ENCODE measurements around the gene PRDX6.
"Not testable (repeated sequence)": the region's sequence is repeated elsewhere in the genome, so short reads cannot be mapped to it uniquely, and the experiment has no call there.

PRDX6 gene

DNA sequence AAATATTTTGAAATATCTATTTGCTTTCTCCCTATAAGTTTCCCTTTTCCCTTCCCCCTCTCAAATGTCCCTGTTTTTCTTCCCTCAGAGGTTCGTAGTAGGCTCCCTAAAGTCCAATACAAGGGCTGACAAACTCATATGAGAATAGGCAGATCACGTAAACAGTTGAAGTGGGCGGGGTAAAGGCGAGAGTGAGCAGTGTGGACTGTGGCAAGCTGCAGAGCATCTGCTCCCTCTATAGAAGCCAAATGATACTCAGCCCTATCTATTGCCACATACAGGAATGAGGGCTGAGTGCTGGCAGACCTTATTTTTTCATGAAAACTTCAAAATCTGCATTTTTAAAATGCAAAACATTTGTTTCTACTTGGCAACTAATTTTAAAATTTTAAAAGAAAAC is 26.3 kb downstream of the PRDX6 start:
- no peak for DNase-seq

DNA sequence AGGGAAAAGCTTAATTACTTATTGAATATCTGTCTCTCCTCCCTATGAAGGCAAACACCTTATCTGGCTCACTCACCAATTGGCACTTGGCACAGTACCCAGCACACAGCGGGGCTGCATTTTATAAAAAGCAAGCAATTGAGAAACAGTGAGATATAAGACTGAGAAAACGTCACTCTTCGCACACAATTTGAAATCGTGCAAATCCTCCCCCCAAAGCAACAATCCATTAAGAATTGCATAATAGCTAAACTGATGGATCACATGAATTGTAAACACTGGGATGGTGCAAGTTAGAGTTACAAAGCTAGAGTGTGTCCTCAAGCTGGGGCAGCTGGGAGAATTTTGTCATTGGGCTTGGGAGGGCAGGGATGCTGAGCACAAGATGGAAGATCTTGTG is 27.1 kb downstream of the PRDX6 start:
- no peak for DNase-seq

DNA sequence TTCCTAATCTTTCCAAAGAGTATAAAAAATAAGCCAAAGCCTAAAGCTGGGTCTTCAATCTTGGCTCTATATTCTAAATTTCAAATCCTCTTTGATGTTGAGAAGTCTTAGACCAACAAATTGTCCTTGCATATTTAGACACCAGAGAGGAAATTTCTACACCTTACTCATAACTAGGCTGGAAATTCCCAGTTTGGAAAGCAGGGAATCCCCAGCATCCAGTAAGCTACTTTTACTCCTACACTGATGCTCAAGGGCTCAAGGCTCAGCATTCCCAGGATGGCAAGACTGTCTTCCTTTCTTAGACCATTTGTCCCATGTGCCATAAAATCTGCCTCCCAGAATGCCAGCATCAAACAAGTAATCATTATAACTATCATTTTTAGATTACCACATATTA is 28.3 kb downstream of the PRDX6 start:
- no peak for DNase-seq

DNA sequence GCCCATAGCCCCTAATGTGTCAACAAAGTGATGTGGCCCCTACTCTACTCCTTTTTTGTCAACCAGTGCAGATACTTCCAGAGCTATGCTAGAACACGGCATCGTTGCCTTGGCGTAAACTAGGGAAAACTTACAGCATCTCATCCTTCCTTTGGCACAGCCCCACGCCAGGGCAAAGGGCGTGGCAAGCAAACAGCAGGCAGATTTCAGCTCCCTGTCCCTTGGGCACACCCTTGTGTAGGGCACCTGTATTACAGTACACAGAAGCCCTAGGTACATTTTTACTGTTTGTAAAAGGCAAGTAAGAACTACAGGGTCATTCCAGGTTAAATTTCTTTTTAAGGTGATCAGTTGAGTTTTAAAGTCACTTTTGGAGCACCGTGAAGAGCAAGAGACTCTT is 29.3 kb downstream of the PRDX6 start:
- DNase-seq: no peak

DNA sequence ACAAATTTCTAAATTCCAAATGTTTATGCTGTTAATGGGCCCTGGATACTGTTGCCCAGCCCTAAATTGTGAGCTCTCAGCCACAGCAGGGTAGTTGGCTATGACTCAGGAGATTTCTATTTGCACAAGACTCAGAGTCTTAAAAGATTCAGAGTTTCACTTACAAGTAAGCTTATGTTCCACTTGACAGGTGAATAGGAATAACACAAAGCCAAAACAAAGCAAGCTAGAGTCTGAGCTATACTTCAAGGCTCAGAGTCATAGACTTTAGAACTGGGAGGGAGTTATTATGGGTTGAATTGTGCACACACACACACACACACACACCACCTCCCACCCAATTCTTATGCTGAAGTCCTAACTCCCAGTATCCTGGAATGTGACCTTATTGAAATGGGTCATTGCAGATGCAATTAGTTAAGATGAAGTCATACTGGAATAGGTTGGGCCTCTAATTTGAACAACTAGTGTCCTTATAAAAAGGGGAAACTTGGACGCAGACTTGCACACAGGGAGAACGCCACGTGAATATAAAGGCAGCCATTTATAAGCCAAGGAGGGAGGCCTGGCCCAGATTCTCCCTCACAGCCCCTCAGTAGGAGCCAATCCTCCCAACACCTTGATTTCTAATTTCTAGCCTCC is 30.2 kb downstream of the PRDX6 start:
- DNase-seq: no peak

DNA sequence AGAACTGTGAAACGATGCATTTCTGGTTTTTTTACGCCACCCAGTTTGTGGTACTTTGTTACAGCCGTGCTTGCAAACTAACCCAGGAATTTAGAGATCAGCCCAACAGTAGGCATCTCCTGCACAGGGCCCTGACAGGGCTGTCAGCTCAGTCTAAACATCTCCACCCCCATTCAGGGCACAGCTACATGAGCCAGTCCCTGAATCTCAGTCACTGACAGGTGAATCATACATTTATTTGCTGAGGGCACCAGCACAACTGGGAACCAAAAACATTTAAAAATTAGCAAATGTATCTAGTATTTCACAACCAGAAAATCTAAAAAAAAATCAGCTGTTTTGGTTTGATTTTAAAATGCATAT is 30.7 kb downstream of the PRDX6 start:
- DNase-seq: no peak

DNA sequence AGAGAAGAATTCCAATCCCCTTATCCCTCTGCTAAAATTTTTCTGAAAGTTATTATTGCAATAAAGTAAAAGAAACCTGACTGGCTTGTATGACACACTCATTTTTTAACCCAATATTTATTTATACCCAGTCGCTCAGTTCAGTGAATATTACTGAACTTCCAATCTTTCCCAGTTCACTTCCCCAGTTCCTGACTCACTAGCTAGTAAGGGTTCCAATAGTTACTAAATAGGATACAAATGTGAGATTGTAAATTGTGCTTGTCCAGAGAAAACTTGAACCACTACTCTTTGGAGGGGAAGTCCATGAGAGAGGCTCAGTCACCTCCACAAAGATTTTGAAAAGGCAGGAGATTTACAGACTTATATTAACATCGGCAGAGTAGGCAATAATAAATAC is 31.4 kb downstream of the PRDX6 start:
- DNase-seq: no peak

DNA sequence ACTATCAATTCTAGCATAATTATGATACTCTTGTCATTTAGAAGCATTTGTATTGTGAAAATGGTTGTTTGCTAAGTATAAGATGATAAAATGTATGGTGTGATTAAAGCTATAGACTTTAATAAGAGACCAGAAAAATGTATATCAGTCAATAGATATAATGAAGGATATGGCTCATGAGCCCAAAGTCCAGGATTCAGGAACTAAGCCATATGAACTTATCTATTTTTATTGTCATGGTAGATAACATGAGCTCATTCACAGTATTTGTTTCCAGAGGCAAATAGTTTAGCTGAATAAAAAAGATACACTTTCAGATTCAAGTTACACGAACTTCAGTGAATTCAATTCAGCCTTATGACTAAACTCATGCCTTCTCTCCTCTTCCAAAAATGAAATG is 32.7 kb downstream of the PRDX6 start:
- DNase-seq: no peak

DNA sequence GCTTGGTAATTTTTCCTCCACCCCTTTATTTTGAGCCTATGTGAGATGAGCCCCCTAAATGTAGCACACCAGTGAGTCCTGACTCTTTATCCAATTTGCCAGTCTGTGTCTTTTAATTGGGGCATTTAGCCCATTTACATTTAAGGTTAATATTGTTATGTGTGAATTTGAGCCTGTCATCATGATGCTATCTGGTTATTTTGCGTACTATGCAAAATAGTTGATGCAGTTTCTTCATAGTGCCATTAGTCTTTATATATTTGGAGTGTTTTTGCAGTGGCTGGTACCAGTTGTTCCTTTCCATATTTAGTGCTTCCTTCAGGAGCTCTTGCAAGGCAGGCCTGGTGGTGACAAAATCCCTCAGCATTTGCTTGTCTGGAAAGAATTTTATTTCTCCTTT is 37.4 kb downstream of the PRDX6 start:
- DNase-seq: not testable (repeated sequence)

DNA sequence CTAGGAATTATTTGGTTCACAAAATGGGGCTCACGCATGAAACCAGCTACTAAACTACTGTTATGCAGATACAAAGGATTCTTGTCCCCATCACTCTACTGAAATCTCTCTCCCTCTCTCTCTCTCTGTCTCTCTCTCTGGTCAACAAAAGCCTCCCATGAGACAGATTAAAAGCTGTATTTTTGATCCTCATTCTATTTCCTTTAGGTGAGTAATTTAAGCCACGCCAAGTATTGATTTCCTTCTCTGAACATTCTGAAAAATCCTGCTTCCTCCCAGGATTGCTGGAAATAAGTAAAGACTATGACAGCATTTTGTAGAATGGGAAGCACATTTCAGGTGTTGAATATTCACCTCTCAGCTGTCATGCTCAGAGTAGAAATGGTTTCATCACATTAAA is 43.7 kb downstream of the PRDX6 start:
- no peak for DNase-seq

DNA sequence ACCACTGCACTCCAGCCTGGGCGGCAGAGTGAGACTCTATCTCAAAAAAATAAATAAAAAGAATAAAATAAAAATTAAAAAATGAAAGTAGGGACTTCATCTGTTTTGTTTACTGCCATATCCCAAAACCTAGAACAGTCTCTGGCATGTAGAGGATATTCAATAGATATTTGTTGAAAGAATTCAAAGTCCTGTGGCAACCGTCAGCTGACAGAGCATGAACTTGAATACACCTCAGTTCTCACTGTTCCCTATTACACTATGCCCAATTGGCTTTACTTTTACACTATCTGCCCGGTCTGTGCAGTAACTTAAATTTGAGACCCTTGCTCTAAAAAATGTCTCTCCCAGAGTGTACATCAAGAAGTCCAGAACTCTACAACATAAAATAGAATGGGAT is 46.2 kb downstream of the PRDX6 start:
- DNase-seq: no peak

DNA sequence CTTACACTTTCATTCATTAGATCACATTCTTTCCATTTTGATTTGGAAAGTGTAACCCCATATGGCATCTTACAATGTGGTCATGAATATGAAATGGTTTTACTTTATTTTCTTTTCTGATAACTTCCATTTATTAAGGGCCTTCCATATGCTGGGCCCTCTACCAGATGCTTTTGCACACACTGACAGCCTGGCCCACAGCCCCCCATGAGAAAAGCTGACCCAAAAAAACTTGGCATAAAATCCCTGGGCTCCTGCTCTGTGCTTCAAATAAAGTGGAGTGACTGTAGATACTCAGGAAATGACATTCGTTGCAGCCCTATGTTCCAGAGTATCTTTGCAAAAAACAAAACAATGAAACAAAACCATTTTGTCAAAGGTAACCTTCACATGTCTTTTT is 48.8 kb downstream of the PRDX6 start:
- DNase-seq: no peak

DNA sequence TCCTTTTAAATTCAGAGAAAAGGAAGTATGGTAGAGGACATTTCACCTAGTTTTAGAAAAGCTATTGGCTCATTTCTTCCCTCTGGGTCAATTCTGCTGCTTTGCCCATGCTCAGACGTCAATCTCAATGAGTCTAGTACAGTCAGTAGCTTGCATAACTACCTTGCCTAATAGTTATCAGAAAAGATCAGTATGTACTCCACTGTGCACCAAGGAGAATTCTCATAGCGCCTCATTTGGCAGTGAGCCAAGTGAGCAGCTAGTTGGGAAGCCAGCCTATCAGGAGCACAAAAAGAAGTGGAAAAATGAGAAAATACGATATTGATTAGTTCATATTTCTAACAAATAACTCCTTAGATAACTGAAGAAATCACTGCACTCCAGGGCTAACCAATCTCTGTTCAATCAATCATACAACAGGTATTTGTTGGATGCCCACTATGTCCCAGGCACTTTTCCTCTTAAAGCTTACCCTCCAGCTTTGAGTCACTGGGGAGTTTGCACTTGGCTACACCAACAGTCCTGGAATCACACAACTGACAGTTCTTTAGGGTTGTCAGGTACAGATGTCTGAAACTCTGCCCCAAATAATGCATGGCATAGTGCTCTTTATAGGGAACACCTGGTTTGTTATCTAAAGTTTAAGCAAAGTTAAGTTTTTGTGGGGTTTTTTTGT is 50.2 kb downstream of the PRDX6 start:
- DNase-seq: no peak

DNA sequence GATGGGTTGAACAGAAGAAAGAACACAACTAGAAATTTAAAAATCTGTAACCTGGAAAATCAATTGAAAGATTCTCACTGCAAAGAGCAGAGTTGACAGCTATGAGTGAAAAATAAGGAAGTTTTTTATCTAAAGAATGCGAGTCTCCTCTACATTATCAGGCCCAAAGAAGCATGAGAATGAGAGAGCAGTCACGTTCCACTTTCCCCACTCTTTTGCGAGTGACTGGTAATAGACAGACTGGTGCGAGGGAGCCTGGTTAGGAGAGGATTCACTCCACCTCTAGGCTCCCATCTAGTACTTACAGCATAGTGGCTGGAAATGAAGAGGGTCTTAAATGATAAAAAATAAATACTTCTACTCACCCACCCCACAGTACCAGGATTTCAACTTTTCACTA is 52.0 kb downstream of the PRDX6 start:
- no peak for DNase-seq

DNA sequence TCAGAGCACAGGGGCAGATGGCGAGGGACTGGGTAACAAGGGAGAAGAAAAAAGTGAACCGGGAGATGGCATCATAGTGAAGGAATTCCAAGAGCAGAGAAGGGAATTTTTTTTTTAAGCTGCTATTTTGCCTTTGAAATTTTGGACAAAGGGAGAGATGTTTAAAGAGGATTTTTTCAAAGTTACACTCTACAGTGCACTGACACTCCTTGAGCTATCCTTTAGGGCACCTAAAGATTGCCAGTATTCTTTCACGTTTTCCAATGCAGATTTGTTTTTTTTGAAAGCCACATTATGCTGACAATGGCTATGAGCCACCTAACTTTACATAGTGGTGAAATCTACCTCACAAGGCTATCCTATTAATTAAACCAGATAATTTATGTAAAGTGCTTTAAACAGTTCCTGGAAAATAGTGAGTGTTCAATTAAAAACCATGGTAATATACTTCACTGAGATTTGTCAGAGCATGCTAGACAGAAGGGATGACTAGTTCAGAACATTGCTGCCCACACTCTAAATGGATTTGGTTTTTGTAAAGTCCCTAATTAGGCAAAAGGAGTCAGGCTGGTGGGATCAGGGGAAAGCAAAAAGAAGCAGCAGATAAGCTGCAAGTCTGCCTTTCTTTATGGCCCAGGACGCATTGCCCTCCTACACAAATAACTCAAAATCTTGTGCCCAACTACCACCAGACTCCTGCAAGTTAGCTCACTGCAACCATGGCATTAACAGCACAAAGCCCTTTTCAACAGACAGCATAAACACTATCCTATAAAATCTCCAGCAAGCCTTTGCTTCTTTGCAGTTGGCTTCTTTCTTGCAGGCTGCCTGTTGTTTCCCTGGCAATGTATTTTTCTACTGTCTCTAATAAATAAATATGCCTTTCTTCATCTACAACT is 53.9 kb downstream of the PRDX6 start:
- DNase-seq: no peak

DNA sequence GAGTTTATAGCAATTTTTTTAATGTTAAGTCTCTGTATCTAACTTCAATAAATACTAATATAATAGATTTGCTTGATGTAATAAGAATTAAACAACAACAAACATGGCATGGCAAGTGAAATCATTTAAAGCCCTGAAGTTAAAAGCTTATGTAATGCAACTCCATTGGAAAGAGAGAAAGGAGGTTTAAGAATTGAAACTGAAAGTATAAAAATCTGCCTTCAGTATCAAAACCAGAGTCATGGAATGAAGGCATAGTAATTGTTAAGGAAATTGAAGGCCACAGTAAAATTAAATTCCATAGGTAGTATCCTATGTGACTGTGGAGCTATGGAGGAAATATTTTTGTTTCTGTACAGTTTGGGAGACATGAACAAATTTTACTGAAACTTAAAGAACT is 55.1 kb downstream of the PRDX6 start:
- DNase-seq: no peak

DNA sequence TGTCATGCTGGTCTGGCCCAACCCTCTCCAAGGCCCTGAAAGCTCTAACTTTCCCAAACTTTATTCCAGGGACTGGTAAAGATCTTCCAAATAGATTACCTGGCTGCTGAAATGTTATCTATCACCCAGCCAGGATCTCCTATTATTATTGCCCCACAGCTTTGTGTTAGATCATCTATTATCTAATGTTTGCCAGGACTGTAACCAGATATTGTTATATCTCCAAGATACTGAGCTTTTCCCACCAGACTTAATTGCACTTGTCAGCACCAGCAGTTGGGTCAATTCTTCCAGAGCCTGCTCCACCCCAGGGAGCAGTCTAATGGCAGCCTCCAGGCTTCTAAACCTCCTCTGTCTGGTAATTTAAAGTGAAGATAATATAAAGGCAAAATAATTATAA is 59.1 kb downstream of the PRDX6 start:
- DNase-seq: no peak

All from NCI-H510A treated with DMSO at 0.1 percent for 48 hours (cell line).